GM10847 (cell line): ENCODE results near the gene MICAL3.

Experiments
- POLR2A ChIP-seq: IDR thresholded peaks from 2 replicates; pipeline ENCODE4 v1.6.1; 2011; ENCODE audit not compliant: insufficient read length; ENCODE audit errors: extremely low read depth

Gene MICAL3

DNA sequence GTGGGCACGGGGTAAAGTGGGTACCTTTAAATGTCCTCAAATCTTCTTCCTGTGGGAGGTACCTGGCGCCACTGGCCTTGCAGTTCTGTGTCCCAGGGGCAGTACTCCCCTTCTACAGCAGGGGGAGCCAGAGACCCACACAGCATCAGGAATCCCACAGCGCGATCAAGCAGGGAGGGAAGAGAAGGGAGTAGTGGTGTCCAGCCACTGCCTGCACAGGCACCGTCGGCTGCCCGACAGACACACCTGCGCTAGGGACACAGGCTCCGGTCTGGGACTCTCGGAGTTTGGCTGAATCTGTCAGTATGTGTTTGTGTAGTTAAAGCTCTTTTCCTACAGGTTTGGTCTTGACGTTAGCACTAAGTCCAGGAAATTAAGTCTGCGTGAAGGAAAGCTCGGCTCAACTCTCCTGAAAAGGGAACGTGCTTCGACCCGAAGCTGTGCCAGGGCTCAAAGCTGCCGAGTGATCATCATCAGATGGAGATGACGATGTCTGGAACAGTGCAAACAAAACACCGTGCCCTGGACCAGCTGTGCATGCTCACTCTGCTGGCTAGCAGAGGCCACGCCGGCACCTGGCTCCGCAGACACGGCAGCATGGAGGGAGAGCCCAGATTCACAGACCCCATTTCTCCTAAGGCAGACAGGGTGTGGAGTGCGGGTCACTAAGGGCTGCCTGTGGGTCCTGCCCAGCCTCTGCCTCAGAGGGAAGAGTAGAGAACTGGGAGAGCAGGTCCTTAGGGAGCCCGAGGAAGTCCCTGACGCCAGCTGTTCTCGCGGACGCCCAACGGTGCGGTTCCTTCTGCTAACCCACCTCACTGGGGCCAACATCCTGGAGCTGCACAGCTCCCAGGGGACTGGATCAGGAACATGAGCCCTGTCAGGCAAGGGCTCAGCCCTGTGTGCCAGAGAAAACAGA lies 194.1 kb downstream of the MICAL3 start:
- no peak for TF ChIP-seq POLR2A

DNA sequence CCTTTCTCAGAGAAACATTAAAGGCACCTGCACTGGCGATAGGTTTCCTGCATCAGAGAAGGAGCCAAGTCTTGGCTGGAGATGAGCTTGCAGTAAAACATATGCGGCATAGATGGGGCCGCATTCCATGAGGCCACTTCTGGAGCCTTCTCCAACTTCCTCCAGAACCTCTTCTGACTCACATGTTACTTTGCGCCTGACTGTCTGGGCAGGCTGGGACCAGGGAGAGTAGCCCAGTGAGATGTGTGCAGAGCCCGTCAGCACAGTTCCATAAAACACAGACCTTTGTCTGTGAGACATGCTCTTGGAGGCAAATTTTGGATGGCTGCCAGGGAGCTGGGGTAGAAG lies 194.7 kb downstream of the MICAL3 start:
- no peak for TF ChIP-seq POLR2A

DNA sequence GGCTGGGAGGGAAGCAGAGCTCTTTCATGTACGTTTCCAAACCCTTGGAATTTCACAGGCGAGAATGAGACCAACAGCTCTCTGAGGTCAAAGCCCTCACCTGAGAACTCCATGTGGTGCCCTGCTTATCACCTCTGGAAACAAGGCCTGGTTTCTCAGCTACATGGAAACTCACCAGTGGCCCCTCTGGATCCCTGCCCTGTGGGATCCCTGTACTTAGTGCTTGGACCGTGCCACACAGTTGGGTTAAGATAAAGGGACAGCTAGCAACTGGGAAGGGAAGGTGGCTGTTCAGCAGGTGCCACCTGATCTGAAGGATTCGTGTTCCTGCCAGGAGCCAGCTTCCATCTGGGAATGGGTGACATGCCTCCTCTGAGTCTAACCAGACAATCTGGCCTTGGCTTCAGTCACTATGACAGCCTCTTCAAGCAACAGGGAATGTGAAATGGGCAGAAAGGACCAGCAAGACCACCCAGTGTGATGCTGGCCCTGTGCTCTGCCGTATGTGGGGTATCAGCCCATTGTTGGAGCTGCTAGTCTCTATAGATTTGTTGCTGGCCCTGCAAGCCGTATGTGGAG lies 195.8 kb downstream of the MICAL3 start:
- TF ChIP-seq POLR2A = no peak

DNA sequence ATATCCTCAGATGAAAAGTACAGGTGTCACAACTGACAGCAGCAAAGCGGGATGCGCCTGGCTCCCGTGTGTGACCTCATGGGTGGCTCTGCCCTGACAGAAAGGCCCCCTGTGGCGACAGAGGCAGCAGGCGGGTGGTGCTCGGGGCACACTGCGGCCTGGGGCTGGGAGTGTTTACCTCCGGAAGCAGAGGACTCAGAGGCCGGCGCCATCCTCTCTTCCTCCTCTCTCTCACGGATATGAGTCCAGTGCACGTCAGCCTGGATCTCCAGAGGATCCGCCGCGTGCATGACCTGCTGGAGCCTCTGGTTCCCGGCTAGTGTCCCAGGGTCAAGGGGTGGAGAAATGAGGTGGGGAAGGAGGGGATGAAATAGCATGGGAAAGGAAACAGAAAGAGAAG lies 196.9 kb downstream of the MICAL3 start:
- TF ChIP-seq POLR2A = no peak

DNA sequence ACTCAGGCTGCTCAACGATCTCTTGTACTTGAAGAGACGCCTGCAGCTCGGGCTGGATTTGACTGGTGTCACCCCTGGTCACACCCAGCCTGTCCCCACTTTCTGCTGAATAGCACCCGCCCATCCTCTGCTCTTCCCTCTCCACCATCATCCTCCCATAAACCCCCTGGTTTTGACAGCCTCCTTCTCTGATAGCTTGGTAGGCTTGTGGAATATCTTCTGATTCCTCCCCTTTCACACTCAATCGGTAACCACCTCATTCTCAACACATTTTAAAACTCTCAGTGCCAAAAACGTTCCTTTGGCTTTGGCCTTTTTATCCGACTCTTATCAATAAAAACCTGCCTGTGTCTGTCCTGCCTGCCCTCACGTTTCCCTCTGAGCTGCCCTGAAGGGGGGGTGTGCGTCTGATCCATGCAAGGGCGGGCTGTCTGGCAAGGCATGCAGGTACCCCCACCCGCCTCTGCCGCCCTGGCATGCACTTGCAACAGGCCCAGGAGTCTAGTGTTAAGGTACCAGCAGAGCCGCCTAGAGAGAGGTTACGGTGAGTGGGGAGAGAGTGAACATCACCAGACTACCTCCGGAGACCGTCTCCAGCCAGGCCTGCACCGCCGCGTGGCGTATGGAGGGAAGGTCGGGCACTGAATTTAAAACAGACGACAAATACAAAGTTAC lies 198.3 kb downstream of the MICAL3 start:
- TF ChIP-seq POLR2A = no peak

DNA sequence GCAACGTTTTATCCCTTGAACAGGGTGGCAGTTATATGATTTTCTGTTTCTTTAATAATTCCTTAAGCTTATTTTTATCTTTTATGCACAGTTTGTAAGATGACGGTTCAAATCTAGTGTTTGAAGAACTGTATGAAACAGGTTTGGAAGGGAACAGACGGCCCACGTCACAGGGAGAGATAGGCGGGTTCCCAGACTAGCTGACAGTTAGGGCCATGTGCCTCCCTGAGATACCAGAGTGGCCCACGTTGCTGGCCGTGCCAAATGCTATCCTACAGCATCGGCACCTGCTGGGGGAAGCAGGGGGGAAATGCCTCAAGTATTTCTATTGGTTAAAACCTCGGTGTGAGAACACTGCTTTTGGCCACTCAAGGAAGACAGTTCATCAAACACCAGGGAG lies 199.9 kb downstream of the MICAL3 start:
- no peak for TF ChIP-seq POLR2A

DNA sequence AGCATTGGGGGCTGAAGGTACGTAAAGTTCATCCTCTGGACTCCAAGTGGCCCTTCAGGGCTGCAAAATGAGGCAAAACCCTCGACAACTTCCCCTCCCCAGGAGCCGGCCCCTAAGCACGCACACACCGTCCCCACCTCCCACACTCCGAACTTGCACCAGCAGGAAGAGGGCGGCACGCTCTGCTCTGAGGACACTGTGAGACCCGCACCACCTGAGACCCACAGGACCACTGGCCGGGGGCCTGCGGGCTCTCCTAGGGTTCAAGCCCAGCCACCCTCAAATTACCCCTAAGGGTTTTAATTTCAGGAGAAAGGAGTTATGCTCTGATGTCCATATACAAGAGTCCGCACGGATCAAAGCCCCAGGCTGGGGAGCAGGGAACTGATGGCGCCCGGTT lies 200.4 kb downstream of the MICAL3 start:
- TF ChIP-seq POLR2A = no peak

DNA sequence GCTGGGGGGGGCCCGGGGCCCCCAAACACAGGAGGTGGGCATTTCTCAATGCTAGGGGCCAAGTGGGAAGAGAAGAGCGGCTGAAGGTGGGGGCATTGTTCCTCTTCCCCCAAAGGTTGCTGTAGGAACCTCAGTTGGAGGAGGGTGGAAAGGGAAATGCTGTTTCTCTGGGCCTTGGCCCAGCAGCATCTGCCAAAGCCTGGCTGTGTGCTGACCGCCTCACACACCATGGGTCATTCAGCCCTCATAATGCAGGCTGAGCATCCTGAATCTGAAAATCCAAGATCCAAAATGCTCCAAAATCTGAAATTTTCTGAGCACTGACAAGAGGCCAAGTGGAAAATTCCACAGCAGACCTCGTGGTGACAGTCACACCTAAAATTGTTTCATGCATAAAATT lies 201.1 kb downstream of the MICAL3 start:
- no peak for TF ChIP-seq POLR2A

DNA sequence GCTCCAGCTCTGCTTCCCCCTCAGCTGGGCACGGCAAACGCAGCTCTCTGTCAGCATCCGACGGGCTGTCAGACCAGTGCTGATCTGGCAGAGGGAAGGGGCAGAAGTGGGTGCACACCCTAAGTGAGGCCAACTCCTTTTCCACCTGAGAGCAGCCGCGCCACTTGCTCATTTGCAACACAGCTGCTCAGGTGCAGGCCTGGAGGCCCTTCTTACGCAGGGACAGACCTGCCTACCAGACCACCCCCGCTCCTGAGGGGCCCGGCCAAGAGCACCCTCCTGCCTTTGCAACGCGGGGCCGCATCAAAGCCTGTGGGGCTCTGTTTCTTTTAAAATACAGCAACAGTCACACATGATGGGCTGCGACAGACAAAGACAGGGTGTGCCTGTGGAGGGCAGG lies 202.3 kb downstream of the MICAL3 start:
- no peak for TF ChIP-seq POLR2A

DNA sequence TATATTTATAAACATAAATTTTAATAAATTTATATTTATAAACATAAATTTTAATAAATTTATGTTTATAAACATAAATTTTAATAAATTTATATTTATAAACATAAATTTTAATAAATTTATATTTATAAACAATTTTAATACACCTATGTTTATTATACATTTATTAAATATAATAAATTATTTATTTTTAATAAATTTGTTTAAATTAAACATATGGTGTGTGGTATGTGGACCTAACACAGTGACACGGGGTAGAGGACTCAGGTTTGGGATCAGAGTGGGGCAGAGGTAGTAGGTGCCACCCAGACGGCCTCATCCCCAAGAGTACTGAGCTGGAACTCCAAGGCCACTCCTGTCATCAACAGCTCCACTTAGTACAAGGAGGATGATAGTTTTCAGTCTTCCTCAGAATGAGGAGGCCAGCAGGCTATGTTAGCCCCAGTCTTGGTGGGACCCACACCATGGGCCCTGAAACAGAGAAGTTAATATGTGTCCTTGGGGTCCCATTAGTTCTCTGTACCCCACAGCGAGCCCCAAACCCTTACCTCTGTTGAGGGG lies 203.4 kb downstream of the MICAL3 start:
- no peak for TF ChIP-seq POLR2A

DNA sequence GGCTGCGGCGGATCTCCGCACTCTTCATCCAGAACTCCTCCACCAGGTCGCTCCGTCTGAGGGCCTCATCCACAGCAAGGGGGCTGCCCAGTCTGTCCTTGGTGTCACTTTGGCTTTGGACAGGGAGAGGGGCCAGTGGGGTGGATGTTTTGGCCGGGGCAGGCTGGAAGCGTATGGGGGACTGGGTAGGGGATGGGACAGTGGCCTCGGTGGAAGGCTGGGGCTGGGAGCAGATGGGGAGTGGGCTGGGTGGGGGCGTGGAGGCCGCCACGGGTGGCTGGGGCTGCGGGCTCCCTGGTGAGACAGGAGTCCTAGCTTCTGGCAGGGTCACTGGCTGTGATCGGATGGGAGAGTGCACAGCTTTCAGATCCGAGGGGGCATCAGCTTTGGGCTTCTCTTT lies 205.7 kb downstream of the MICAL3 start:
- TF ChIP-seq POLR2A = no peak

DNA sequence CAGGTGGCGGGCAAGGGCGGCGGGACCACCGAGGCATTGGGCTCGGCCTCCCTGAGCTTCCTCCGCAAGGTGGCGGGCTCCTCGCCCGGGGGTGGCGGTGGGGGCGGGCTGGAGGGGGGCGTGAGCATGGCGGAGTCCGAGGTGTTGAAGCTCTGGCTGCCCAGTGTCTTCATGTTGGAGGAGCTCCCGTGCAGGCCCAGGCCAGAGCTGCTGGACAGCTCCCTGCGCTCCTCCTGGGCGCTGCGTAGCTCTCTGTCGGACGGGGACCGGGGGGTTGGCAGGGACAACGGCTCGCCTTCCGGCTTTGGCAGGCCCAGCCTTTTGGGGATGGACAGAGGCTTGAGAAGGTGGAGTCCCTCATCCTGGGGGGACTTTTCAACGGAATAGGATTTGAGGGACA lies 206.2 kb downstream of the MICAL3 start:
- no peak for TF ChIP-seq POLR2A

DNA sequence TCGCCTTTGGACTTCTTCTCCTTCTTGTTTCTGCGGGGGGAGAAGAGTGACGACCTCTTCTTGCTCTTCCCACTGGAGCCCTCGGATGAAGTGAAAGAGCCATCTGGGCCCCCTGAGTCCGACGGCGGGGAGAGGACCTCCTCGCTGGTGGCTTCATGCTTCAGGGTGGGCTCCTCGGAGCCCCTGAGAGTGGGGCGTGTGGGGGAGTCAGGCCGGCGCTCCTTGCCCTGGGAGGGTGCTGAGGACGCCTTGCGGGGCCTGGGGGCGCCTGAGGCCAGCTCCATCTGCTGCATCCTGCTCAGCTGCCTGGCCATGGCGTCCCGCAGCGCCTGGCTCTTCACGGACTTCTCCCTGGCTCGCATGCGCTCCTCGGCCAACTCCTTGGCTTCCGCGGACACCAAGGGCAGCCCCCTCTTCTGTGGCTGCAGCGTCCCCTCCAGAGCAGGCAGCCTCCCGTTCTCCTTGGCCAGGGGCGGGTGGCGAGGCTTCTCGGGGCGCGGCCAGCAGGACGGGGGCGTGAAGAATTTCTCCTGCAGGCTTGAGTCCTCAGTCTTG lies 206.8 kb downstream of the MICAL3 start:
- TF ChIP-seq POLR2A = no peak

DNA sequence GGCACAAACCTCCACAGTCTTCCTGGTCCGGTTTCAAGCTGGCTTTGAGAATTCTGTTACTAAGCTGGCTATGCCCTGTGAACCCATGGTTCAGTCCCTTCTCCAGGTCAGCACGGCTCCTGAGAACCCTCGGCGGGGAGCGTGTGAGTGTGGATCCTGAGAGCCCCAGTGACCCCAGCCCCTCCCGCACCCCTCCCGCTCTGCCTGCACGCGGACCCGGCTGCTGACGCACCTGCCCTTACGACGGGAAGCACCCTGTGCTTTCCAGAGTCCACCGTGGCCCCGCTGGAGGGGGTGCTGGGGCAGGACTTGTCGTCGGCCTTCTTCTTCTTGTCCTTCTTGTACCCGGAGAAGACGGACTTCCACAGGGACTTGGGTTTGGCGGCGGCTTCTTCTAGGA lies 207.3 kb downstream of the MICAL3 start:
- no peak for TF ChIP-seq POLR2A

DNA sequence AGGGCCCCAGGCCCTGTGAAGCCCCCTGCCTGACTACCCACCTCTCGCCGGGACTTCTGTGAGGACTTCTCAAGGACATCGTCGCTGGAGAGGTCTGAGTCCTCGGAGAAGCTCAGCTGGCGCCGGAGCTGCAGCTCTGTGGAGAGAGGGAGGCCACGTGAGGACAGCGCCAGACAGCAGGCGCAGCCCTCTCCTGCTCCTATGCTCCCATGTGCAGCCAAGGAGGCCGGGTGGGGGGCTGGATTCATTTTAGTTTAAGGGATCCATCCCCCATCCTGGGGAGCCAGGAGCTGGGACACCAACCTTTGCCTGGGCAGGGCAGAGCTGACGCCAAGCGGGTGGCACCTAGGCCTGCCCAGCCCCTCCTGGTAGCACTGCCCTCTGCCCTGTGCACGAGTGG lies 207.7 kb downstream of the MICAL3 start:
- no peak for TF ChIP-seq POLR2A

DNA sequence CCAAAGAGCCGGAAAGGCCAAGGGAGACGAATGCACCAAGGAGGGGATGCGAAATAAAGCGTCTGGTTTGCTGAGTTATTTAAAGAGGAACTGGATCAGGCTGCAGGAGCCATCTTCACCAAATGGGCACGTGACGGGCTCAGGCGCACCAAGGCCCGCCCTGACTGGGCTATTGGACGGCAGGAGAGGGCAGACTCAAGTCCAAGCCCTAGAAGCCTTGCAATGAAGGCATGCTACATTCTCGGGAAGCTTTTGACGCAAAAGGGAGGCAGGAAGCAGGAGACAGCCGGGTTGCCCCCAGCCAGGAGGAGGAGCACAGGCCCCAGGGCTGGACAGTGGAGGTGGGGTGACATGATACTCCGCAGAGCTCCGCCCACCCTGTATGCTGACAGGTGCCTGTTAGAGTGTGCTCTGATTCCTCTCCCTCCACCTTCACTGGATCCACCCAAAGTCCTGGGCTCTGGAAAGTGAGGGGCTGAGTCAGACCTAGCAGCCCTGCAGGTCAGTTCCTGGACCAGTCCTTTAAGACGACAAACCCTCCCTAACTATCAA lies 208.6 kb downstream of the MICAL3 start:
- no peak for TF ChIP-seq POLR2A

DNA sequence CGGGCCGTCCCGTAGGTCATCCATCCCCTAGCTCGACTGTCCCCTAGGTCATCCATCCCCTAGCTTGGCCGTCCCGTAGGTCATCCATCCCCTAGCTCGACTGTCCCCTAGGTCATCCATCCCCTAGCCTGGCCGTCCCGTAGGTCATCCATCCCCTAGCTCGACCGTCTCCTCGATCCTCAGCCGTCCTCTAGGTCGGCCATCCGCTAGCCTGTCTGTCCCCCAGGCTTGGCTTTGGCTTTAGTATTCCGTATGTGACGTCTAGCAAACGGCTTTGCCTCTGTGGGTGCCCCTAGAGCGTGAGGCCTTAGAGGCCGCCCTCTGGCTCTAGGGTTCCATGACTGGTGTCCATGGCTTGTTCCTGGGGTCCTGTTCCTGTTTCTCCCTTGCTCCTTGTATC lies 209.5 kb downstream of the MICAL3 start:
- no peak for TF ChIP-seq POLR2A
